Suprapubic skin (tissue), 4 donors: Measurements from ENCODE around the gene CRTAC1. TPM values are rescaled to one million over a fixed set of nuclear protein-coding genes. Genes with fewer than 3 reads are reported as not detected.

ENCODE experiments used
- DNase-seq, 2 donors: peaks; one replicate each; pipeline ENCODE4 v3.0.0-alpha.2; 2019; ENCODE audit warnings: low spot score in 2 of 2
- H3K27ac ChIP-seq: fragments of 200-600 bp; sonication (generic); one replicate; pipeline ENCODE4 v1.5.1; 2019
- H3K27me3 ChIP-seq: fragments of 200-600 bp; sonication (generic); one replicate; pipeline ENCODE4 v1.5.1; 2019
- H3K36me3 ChIP-seq: fragments of 200-600 bp; sonication (generic); one replicate; pipeline ENCODE4 v1.5.1; 2019
- H3K4me1 ChIP-seq: fragments of 200-600 bp; sonication (generic); one replicate; pipeline ENCODE4 v1.5.1; 2019
- H3K4me3 ChIP-seq: fragments of 200-600 bp; sonication (generic); one replicate; pipeline ENCODE4 v1.5.1; 2019; ENCODE audit warnings: mild to moderate bottlenecking
- H3K9me3 ChIP-seq: fragments of 200-600 bp; sonication (generic); one replicate; pipeline ENCODE4 v1.5.1; 2019
- EP300 ChIP-seq: sonication (generic); formaldehyde crosslinking; IDR thresholded peaks from one replicate; pipeline ENCODE4 v1.6.1; 2017; ENCODE audit warnings: antibody characterized with exemption
- POLR2A ChIP-seq, 2 donors: fragments of 450-650 bp; IDR thresholded peaks; one replicate each; pipeline ENCODE4 v1.6.1; 2017; ENCODE audit warnings: antibody characterized with exemption in 2 of 2, mild to moderate bottlenecking in 2 of 2, moderate library complexity in 2 of 2
- POLR2AphosphoS5 ChIP-seq, 3 donors: sonication (generic); formaldehyde crosslinking; IDR thresholded peaks; one replicate each; pipeline ENCODE4 v1.6.1; 2017; ENCODE audit warnings: antibody characterized with exemption in 3 of 3
- WGBS: methylation state at CpG from one replicate; pipeline ENCODE4 v1.1.5; 2018; 5-methylcytosine and 5-hydroxymethylcytosine counted together
- total RNA-seq, 4 donors: library from RNA; depleted of rRNA; stranded (reverse); fragments of >200 nt; gene quantifications; one replicate each; pipeline ENCODE4 v1.1.0, GENCODE V29; 2016
- TF ChIP-seq, protein P1 (sequence below), 2 donors: fragments of 200-600 bp in 1 of 2; fragments of 450-650 bp in 1 of 2; sonication (generic) in 1 of 2; IDR thresholded peaks; one replicate each; pipeline ENCODE4 v1.5.1; 2016 to 2019; ENCODE audit warnings: antibody characterized with exemption in 2 of 2, mild to moderate bottlenecking in 1 of 2, moderate library complexity in 1 of 2

CRTAC1 gene
- total RNA-seq, 4 donors from 2014 or later, result 1.3 to 5.1 (median 2.2) TPM

DNA sequence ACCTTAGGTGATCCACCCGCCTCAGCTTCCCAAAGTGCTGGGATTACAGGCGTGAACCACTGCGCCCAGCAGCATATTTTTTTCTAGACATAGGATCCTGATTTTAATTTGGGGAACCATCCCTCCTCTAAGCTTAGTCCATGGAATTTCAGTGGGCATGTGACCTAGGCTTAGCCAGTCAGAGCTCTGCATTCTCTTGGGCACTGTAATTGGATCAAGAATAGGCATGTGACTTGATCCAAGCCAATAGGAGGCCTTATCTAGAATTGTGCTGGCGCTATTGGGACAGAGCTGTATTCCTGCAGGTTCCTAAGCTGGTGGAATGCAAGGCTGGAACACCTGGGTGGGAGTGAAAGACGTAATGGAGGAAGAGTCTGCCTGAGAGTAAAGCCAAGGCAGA is 36.7 kb upstream of the CRTAC1 start:
- H3K36me3 ChIP-seq, result no peaks in the 10 kb centered on the region
- DNase-seq, result no peak
- H3K4me3 ChIP-seq, result no peak overlapping the region
- WGBS, result 90% methylated on average over 5 of the region's 5 CpGs
- no peak overlapping the region for H3K27ac ChIP-seq
- peaks cover 47% of the 10 kb centered on the region for H3K27me3 ChIP-seq
- TF ChIP-seq EP300 (no peak), POLR2A (IDR thresholded peaks at IDR 0.05) (no peak), POLR2AphosphoS5 (IDR thresholded peaks at IDR 0.05) (no peak)
- TF ChIP-seq, protein P1, sequence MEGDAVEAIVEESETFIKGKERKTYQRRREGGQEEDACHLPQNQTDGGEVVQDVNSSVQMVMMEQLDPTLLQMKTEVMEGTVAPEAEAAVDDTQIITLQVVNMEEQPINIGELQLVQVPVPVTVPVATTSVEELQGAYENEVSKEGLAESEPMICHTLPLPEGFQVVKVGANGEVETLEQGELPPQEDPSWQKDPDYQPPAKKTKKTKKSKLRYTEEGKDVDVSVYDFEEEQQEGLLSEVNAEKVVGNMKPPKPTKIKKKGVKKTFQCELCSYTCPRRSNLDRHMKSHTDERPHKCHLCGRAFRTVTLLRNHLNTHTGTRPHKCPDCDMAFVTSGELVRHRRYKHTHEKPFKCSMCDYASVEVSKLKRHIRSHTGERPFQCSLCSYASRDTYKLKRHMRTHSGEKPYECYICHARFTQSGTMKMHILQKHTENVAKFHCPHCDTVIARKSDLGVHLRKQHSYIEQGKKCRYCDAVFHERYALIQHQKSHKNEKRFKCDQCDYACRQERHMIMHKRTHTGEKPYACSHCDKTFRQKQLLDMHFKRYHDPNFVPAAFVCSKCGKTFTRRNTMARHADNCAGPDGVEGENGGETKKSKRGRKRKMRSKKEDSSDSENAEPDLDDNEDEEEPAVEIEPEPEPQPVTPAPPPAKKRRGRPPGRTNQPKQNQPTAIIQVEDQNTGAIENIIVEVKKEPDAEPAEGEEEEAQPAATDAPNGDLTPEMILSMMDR (IDR thresholded peaks at IDR 0.05), result no peak
- no peaks in the 10 kb centered on the region for H3K4me1 ChIP-seq
- H3K9me3 ChIP-seq, result no peaks in the 10 kb centered on the region

DNA sequence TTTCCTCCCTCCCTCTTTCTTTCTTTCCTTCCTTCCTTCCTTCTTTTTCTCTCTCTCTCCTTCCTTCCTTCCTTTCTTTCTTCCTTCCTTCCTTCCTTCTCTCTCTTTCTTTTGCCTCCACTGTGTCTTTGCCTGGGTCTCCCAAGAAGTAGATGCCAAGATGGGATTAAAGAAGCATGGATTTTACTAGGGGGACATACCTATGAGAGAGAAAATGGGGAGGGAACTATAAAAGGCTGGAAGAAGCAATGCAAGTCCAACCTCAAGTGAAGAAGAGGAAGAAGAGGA is 33.3 kb upstream of the CRTAC1 start:
- TF ChIP-seq EP300 (no peak), POLR2AphosphoS5 (IDR thresholded peaks at IDR 0.05) (no peak), POLR2A (IDR thresholded peaks at IDR 0.05) (no peak)
- TF ChIP-seq, protein P1 (IDR thresholded peaks at IDR 0.05), result no peak
- Histone ChIP-seq H3K27me3 (peaks cover 49% of the 10 kb centered on the region), H3K9me3 (no peaks in the 10 kb centered on the region), H3K4me1 (no peaks in the 10 kb centered on the region), H3K27ac (no peak overlapping the region), H3K36me3 (no peaks in the 10 kb centered on the region), H3K4me3 (no peak overlapping the region)
- DNase-seq, result no peak

DNA sequence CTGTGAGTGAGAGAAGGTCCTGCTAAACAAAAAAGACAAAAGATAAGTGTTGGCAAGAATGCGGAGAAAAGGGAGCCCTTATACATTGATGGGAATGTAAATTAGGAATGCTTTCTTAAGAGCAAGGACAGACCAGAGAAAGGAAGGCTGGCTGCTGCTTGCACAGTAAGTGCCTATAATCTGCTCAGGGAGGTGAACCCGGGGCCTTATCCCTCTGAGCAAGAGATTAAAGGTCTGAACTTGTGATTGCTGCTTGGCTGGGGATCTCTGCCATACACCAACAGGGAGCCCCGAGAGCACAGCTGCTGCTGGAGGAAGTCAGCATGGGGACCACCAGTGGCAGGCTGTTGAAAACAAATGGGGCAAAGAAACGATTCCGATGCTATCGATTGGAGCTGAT is 32.0 kb upstream of the CRTAC1 start:
- 73% methylated on average over 6 of the region's 6 CpGs for WGBS
- no peaks in the 10 kb centered on the region for H3K36me3 ChIP-seq
- H3K27ac ChIP-seq, result no peak overlapping the region
- no peaks in the 10 kb centered on the region for H3K9me3 ChIP-seq
- TF ChIP-seq POLR2A (IDR thresholded peaks at IDR 0.05) (no peak), POLR2AphosphoS5 (IDR thresholded peaks at IDR 0.05) (no peak), EP300 (no peak)
- TF ChIP-seq, protein P1 (IDR thresholded peaks at IDR 0.05), result no peak
- DNase-seq, result no peak
- H3K4me3 ChIP-seq, result no peak overlapping the region
- H3K4me1 ChIP-seq, result no peaks in the 10 kb centered on the region
- H3K27me3 ChIP-seq, result peaks cover 48% of the 10 kb centered on the region

DNA sequence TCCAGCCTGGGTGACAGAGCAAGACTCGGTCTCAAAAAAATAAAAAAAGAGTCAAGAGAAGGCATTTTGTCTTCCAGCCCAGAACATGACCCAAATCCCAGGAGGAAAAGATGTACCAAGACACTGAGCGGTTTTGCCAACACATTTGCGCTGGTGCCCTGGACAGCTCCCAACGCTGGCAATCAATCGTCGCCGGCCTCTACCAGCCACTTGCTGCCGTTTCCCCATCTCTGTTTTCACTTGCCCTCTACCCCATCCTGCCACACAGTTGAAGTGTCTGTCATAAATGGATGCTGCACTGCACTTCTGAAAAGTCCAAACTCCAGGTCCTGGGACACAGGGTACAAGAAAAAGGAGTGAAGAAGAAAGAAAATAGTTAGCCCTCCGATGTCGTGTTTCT is 29.7 kb upstream of the CRTAC1 start:
- Histone ChIP-seq H3K4me1 (no peaks in the 10 kb centered on the region), H3K27ac (no peak overlapping the region), H3K4me3 (no peak overlapping the region), H3K36me3 (no peaks in the 10 kb centered on the region), H3K9me3 (no peaks in the 10 kb centered on the region), H3K27me3 (peaks cover 40% of the 10 kb centered on the region)
- TF ChIP-seq, protein P1 (IDR thresholded peaks at IDR 0.05), result no peak
- 84% methylated on average over 10 of the region's 10 CpGs for WGBS
- no peak for DNase-seq

DNA sequence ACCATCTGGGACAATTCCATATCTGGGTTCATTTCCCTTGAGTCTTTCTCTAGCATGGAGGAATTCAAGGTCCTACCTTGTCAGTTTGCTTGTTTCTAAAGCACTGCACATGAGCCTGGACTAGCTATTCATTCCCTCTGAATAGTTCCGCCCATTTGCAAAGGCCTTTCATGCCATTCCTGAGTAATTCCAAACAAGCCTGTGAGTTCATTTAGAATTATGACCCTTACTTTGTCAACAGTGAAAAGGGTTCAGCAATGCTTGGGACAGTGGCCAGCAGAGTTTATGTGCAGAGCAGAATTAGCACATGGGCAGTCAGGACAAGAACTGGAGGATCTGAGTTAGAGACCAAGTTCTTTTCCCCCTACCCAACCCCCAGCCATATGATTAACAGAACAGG is 27.9 kb upstream of the CRTAC1 start:
- Histone ChIP-seq H3K9me3 (no peaks in the 10 kb centered on the region), H3K4me3 (no peak overlapping the region), H3K27ac (no peak overlapping the region), H3K27me3 (peaks cover 40% of the 10 kb centered on the region), H3K4me1 (no peaks in the 10 kb centered on the region), H3K36me3 (no peaks in the 10 kb centered on the region)
- TF ChIP-seq POLR2AphosphoS5 (IDR thresholded peaks at IDR 0.05) (no peak), POLR2A (IDR thresholded peaks at IDR 0.05) (no peak), EP300 (no peak)
- TF ChIP-seq, protein P1 (IDR thresholded peaks at IDR 0.05), result no peak
- no peak for DNase-seq
- WGBS, result 94% methylated on average over 1 of the region's 1 CpG
